ENCODE results near the gene SLC26A11.

The SLC26A11 gene

GRCh38 chr17:80290156-80290555 is 69.9 kb downstream of the SLC26A11 start:
- Histone ChIP-seq H4K91ac (ENCODE audit: low read depth, low read length) (no peak overlapping the region), H3K4me1 (ENCODE audit: control insufficient read depth in 1 of 2, insufficient read depth in 2 of 2, low read length in 2 of 2) (no peaks in the 10 kb centered on the region), H3K79me1 (ENCODE audit: low read length) (no peaks in the 10 kb centered on the region), H3K14ac (ENCODE audit: low read length) (no peak overlapping the region), H4K12ac (ENCODE audit: low read depth, low read length) (no peak overlapping the region), H3K23ac (ENCODE audit: low read length) (peak overlapping the region; percentile 79), H4K8ac (ENCODE audit: low read depth, low read length) (no peak overlapping the region), H2BK12ac (ENCODE audit: low read length) (no peak overlapping the region), H3K36me3 (ENCODE audit: control insufficient read depth in 1 of 2, insufficient read depth in 2 of 2, low read length in 2 of 2) (peaks cover 42 to 46% of the 10 kb centered on the region in 2 experiments), H3K79me2 (ENCODE audit: control insufficient read depth, insufficient read depth, low read length, poor library complexity) (no peaks in the 10 kb centered on the region), H2AK5ac (ENCODE audit: low read length) (no peak overlapping the region), H2BK120ac (ENCODE audit: insufficient read depth, low read length, poor library complexity) (no peak overlapping the region), H3K4me2 (ENCODE audit: low read length) (no peak overlapping the region), H3K27ac (ENCODE audit: low read depth, low read length) (no peak overlapping the region), H3K9ac (ENCODE audit: low read length) (no peak overlapping the region), H2BK5ac (ENCODE audit: low read depth, low read length, poor library complexity) (no peak overlapping the region), H3K9me3 (ENCODE audit: insufficient read depth, low read depth, low read length) (peaks cover 4% of the 10 kb centered on the region), H3K4ac (ENCODE audit: low read depth, low read length) (no peak overlapping the region), H3K4me3 (ENCODE audit: low read depth, low read length) (peak overlapping the region; percentile 54), H2AFZ (ENCODE audit: insufficient read depth, low read length, poor library complexity) (no peak overlapping the region), H3K18ac (ENCODE audit: low read length) (no peak overlapping the region), H3K27me3 (ENCODE audit: insufficient read depth, low read length) (no peaks in the 10 kb centered on the region)
- WGBS (ENCODE audit: extremely low coverage, insufficient coverage, insufficient read length): no CpG with 5 or more reads among the region's 25 CpGs
- no peak for DNase-seq

- no peak overlapping the region for H2BK5ac ChIP-seq (ENCODE audit: low read depth, low read length, poor library complexity)
- no CpG with 5 or more reads among the region's 6 CpGs for WGBS (ENCODE audit: extremely low coverage, insufficient coverage, insufficient read length)
- H3K4me3 ChIP-seq (ENCODE audit: low read depth, low read length): no peak overlapping the region
- no peaks in the 10 kb centered on the region for H3K79me2 ChIP-seq (ENCODE audit: control insufficient read depth, insufficient read depth, low read length, poor library complexity)
- H3K4ac ChIP-seq (ENCODE audit: low read depth, low read length): no peak overlapping the region
- no peak overlapping the region for H2AK5ac ChIP-seq (ENCODE audit: low read length)
- H3K4me1 ChIP-seq (ENCODE audit: control insufficient read depth in 1 of 2, insufficient read depth in 2 of 2, low read length in 2 of 2): no peaks in the 10 kb centered on the region
- no peak overlapping the region for H3K27ac ChIP-seq (ENCODE audit: low read depth, low read length)
- no peak overlapping the region for H4K12ac ChIP-seq (ENCODE audit: low read depth, low read length)
- H4K8ac ChIP-seq (ENCODE audit: low read depth, low read length): no peak overlapping the region
- H2BK12ac ChIP-seq (ENCODE audit: low read length): no peak overlapping the region
- peaks cover 51 to 55% of the 10 kb centered on the region in 2 experiments for H3K36me3 ChIP-seq (ENCODE audit: control insufficient read depth in 1 of 2, insufficient read depth in 2 of 2, low read length in 2 of 2)
- no peaks in the 10 kb centered on the region for H3K27me3 ChIP-seq (ENCODE audit: insufficient read depth, low read length)
- DNase-seq: peak in 1 of 2 donors; percentile 75
- no peak overlapping the region for H2AFZ ChIP-seq (ENCODE audit: insufficient read depth, low read length, poor library complexity)
- H3K18ac ChIP-seq (ENCODE audit: low read length): no peak overlapping the region
- no peaks in the 10 kb centered on the region for H3K79me1 ChIP-seq (ENCODE audit: low read length)
- no peak overlapping the region for H3K9ac ChIP-seq (ENCODE audit: low read length)
- no peak overlapping the region for H3K4me2 ChIP-seq (ENCODE audit: low read length)
- no peak overlapping the region for H4K91ac ChIP-seq (ENCODE audit: low read depth, low read length)
- H3K23ac ChIP-seq (ENCODE audit: low read length): no peak overlapping the region
- no peak overlapping the region for H2BK120ac ChIP-seq (ENCODE audit: insufficient read depth, low read length, poor library complexity)
- H3K9me3 ChIP-seq (ENCODE audit: insufficient read depth, low read depth, low read length): peaks cover 4% of the 10 kb centered on the region
- H3K14ac ChIP-seq (ENCODE audit: low read length): no peak overlapping the region
Measured at GRCh38 chr17:80291260-80291659, 71.0 kb downstream of the SLC26A11 start.

- H3K4me1 ChIP-seq (ENCODE audit: control insufficient read depth in 1 of 2, insufficient read depth in 2 of 2, low read length in 2 of 2): no peaks in the 10 kb centered on the region
Measured at GRCh38 chr17:80291691-80292487, 71.7 kb downstream of the SLC26A11 start.

GRCh38 chr17:80292521-80292971 is 72.3 kb downstream of the SLC26A11 start:
- Histone ChIP-seq H3K4me3 (ENCODE audit: low read depth, low read length) (no peak overlapping the region), H3K4me2 (ENCODE audit: low read length) (no peak overlapping the region), H4K12ac (ENCODE audit: low read depth, low read length) (no peak overlapping the region), H3K14ac (ENCODE audit: low read length) (no peak overlapping the region), H3K79me1 (ENCODE audit: low read length) (no peaks in the 10 kb centered on the region), H4K8ac (ENCODE audit: low read depth, low read length) (no peak overlapping the region), H2AFZ (ENCODE audit: insufficient read depth, low read length, poor library complexity) (no peak overlapping the region), H3K9me3 (ENCODE audit: insufficient read depth, low read depth, low read length) (peaks cover 4% of the 10 kb centered on the region), H4K91ac (ENCODE audit: low read depth, low read length) (no peak overlapping the region), H3K79me2 (ENCODE audit: control insufficient read depth, insufficient read depth, low read length, poor library complexity) (no peaks in the 10 kb centered on the region), H3K9ac (ENCODE audit: low read length) (no peak overlapping the region), H3K18ac (ENCODE audit: low read length) (no peak overlapping the region), H3K23ac (ENCODE audit: low read length) (no peak overlapping the region), H2AK5ac (ENCODE audit: low read length) (no peak overlapping the region), H2BK12ac (ENCODE audit: low read length) (no peak overlapping the region), H3K4me1 (ENCODE audit: control insufficient read depth in 1 of 2, insufficient read depth in 2 of 2, low read length in 2 of 2) (no peaks in the 10 kb centered on the region), H3K36me3 (ENCODE audit: control insufficient read depth in 1 of 2, insufficient read depth in 2 of 2, low read length in 2 of 2) (peaks cover 57 to 59% of the 10 kb centered on the region in 2 experiments), H2BK120ac (ENCODE audit: insufficient read depth, low read length, poor library complexity) (no peak overlapping the region), H3K4ac (ENCODE audit: low read depth, low read length) (no peak overlapping the region), H3K27me3 (ENCODE audit: insufficient read depth, low read length) (no peaks in the 10 kb centered on the region), H2BK5ac (ENCODE audit: low read depth, low read length, poor library complexity) (no peak overlapping the region), H3K27ac (ENCODE audit: low read depth, low read length) (no peak overlapping the region)
- WGBS (ENCODE audit: extremely low coverage, insufficient coverage, insufficient read length): no CpG with 5 or more reads among the region's 10 CpGs
- DNase-seq: no peak

More at GRCh38 chr17:80291691-80292487, 71.7 kb downstream of the SLC26A11 start:
- Histone ChIP-seq H2AFZ (ENCODE audit: insufficient read depth, low read length, poor library complexity) (no peak overlapping the region), H3K36me3 (ENCODE audit: control insufficient read depth in 1 of 2, insufficient read depth in 2 of 2, low read length in 2 of 2) (peaks cover 57 to 59% of the 10 kb centered on the region in 2 experiments), H2AK5ac (ENCODE audit: low read length) (no peak overlapping the region), H4K8ac (ENCODE audit: low read depth, low read length) (no peak overlapping the region), H3K27ac (ENCODE audit: low read depth, low read length) (no peak overlapping the region), H3K27me3 (ENCODE audit: insufficient read depth, low read length) (no peaks in the 10 kb centered on the region), H3K23ac (ENCODE audit: low read length) (no peak overlapping the region), H3K79me1 (ENCODE audit: low read length) (no peaks in the 10 kb centered on the region), H3K4me3 (ENCODE audit: low read depth, low read length) (no peak overlapping the region), H3K4ac (ENCODE audit: low read depth, low read length) (no peak overlapping the region), H2BK120ac (ENCODE audit: insufficient read depth, low read length, poor library complexity) (no peak overlapping the region), H4K91ac (ENCODE audit: low read depth, low read length) (no peak overlapping the region), H3K9ac (ENCODE audit: low read length) (no peak overlapping the region), H3K9me3 (ENCODE audit: insufficient read depth, low read depth, low read length) (peaks cover 4% of the 10 kb centered on the region), H3K14ac (ENCODE audit: low read length) (no peak overlapping the region), H3K4me2 (ENCODE audit: low read length) (no peak overlapping the region), H4K12ac (ENCODE audit: low read depth, low read length) (no peak overlapping the region), H2BK5ac (ENCODE audit: low read depth, low read length, poor library complexity) (no peak overlapping the region), H2BK12ac (ENCODE audit: low read length) (no peak overlapping the region), H3K18ac (ENCODE audit: low read length) (no peak overlapping the region), H3K79me2 (ENCODE audit: control insufficient read depth, insufficient read depth, low read length, poor library complexity) (no peaks in the 10 kb centered on the region)
- WGBS (ENCODE audit: extremely low coverage, insufficient coverage, insufficient read length): no CpG with 5 or more reads among the region's 20 CpGs
- DNase-seq: no peak
